Endodermal cell (in vitro differentiated cells): ENCODE measurements around the gene POLR1E. TPM values are rescaled to one million over a fixed set of nuclear protein-coding genes. Genes with fewer than 3 reads are reported as not detected.

Source experiments
- DNase-seq: peaks from one replicate; pipeline ENCODE4 v3.0.0-alpha.2; 2017
- H3K27ac ChIP-seq: 2 replicates; pipeline ENCODE4 v1.5.1; 2013; ENCODE audit warnings: mild to moderate bottlenecking, low read depth, low read length, moderate library complexity
- H3K27me3 ChIP-seq: 2 replicates; pipeline ENCODE4 v1.6.1; 2013; ENCODE audit warnings: mild to moderate bottlenecking, low read length, moderate library complexity; ENCODE audit not compliant: insufficient read depth, control insufficient read depth, poor library complexity, severe bottlenecking
- H3K36me3 ChIP-seq: 2 replicates; pipeline ENCODE4 v1.7.0; 2013; ENCODE audit warnings: mild to moderate bottlenecking, low read length, moderate library complexity; ENCODE audit not compliant: control insufficient read depth, insufficient read depth
- H3K4me1 ChIP-seq: one replicate; pipeline ENCODE4 v1.7.0; 2013; ENCODE audit warnings: low read length; ENCODE audit not compliant: control insufficient read depth, insufficient read depth
- H3K4me3 ChIP-seq: 2 replicates; pipeline ENCODE4 v1.5.1; 2013; ENCODE audit warnings: mild to moderate bottlenecking, low read length, moderate library complexity
- H3K9ac ChIP-seq: 2 replicates; pipeline ENCODE4 v1.6.1; 2013; ENCODE audit warnings: mild to moderate bottlenecking, low read length, moderate library complexity; ENCODE audit not compliant: poor library complexity, severe bottlenecking; ENCODE audit errors: extremely low read depth
- H3K9me3 ChIP-seq: 2 replicates; pipeline ENCODE4 v1.6.1; 2013; ENCODE audit warnings: mild to moderate bottlenecking, low read length, moderate library complexity; ENCODE audit not compliant: control insufficient read depth
- H3K27ac Mint-ChIP-seq: 2 replicates; pipeline ENCODE4 v1.8.0; 2020; ENCODE audit warnings: mixed read lengths
- H3K27me3 Mint-ChIP-seq: 2 replicates; pipeline ENCODE4 v1.8.0; 2021; ENCODE audit warnings: mild to moderate bottlenecking, mixed read lengths; ENCODE audit not compliant: insufficient read depth
- H3K36me3 Mint-ChIP-seq: 2 replicates; pipeline ENCODE4 v1.8.0; 2020; ENCODE audit warnings: low read depth, mixed read lengths
- H3K4me1 Mint-ChIP-seq: 2 replicates; pipeline ENCODE4 v1.8.0; 2020; ENCODE audit warnings: mixed read lengths
- H3K4me3 Mint-ChIP-seq: 2 replicates; pipeline ENCODE4 v1.8.0; 2020; ENCODE audit warnings: mild to moderate bottlenecking, moderate library complexity, mixed read lengths
- H3K9me3 Mint-ChIP-seq: 2 replicates; pipeline ENCODE4 v1.8.0; 2020; ENCODE audit warnings: mild to moderate bottlenecking, mixed read lengths
- CTCF ChIP-seq: fragments of 200-600 bp; sonication (generic); conservative IDR thresholded peaks from 2 replicates; pipeline ENCODE4 v1.5.0; 2021; ENCODE audit warnings: antibody characterized with exemption, mild to moderate bottlenecking
- WGBS, 2 experiments: methylation state at CpG; one replicate each; pipeline versions ENCODE4 v1.1.5 to v1.1.7; 2013; ENCODE audit warnings: missing lambda C conversion rate in 2 of 2, mixed read lengths in 1 of 2; ENCODE audit not compliant: insufficient coverage in 1 of 2, insufficient read length in 1 of 2; 5-methylcytosine and 5-hydroxymethylcytosine counted together
- total RNA-seq, 2 donors: library from RNA; stranded (reverse); fragmentation: NEBNext Ultra II Directional in 1 of 2; extraction: Animal tissue kit (Norgen Biotek cat#: 25700) in 1 of 2; gene quantifications; 2 replicates in 1 of 2; 3 replicates in 1 of 2; pipeline ENCODE4 v1.2.1, GENCODE V29; 2021

POLR1E gene
- total RNA-seq, 2 donors from 2014 or later: 23.5 to 25.2 TPM

GRCh38 chr9:37497320-37497719, 11.6 kb downstream of the POLR1E start:
- TF ChIP-seq CTCF: no peak

DNA sequence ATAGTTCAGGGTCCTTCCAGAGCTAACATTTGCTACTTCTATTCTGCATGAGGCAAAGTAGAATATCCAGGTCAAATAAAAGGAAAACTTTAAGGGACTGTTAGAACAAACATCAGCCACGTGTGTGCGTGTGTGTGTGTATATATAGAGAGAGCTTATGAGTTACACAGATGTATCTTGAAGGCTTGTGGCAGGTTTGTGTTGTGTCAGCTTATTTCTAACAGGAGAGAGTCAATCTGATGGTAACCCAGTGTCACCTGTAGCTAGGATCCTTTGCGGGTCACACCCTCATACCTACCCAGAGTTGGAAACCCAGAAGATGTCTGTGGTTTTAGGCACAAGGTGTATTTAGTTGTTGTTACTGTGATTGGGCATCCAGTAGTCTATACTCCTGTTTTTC, 12.7 kb downstream of the POLR1E start:
- peaks cover 2% of the 10 kb centered on the region for H3K4me1 Mint-ChIP-seq
- DNase-seq: peak; percentile 2
- H3K9me3 ChIP-seq: no peaks in the 10 kb centered on the region
- no peaks in the 10 kb centered on the region for H3K27me3 Mint-ChIP-seq
- H3K27ac ChIP-seq: no peak overlapping the region
- no peaks in the 10 kb centered on the region for H3K4me1 ChIP-seq
- TF ChIP-seq CTCF: no peak
- no peak overlapping the region for H3K4me3 ChIP-seq
- no peak overlapping the region for H3K9ac ChIP-seq
- no peak overlapping the region for H3K4me3 Mint-ChIP-seq
- H3K27ac Mint-ChIP-seq: no peak overlapping the region
- H3K36me3 Mint-ChIP-seq: peaks cover 74% of the 10 kb centered on the region
- no peaks in the 10 kb centered on the region for H3K27me3 ChIP-seq
- no peaks in the 10 kb centered on the region for H3K9me3 Mint-ChIP-seq
- H3K36me3 ChIP-seq: peaks cover 88% of the 10 kb centered on the region
- WGBS, 2 experiments: 44 to 100% methylated on average over 2 to 3 of the region's 3 CpGs

More at GRCh38 chr9:37497320-37497719, 11.6 kb downstream of the POLR1E start:
- Histone ChIP-seq H3K9ac (no peak overlapping the region), H3K27ac (no peak overlapping the region), H3K36me3 (peaks cover 88% of the 10 kb centered on the region), H3K27me3 (no peaks in the 10 kb centered on the region), H3K4me3 (no peak overlapping the region), H3K4me1 (no peaks in the 10 kb centered on the region), H3K9me3 (no peaks in the 10 kb centered on the region)
- H3K27ac Mint-ChIP-seq: no peak overlapping the region
- H3K9me3 Mint-ChIP-seq: no peaks in the 10 kb centered on the region
- H3K4me1 Mint-ChIP-seq: peaks cover 2% of the 10 kb centered on the region
- peaks cover 71% of the 10 kb centered on the region for H3K36me3 Mint-ChIP-seq
- no peaks in the 10 kb centered on the region for H3K27me3 Mint-ChIP-seq
- 94 to 95% methylated on average over 3 of the region's 3 CpGs for WGBS, 2 experiments
- H3K4me3 Mint-ChIP-seq: no peak overlapping the region
- DNase-seq: peak; percentile 8

DNA sequence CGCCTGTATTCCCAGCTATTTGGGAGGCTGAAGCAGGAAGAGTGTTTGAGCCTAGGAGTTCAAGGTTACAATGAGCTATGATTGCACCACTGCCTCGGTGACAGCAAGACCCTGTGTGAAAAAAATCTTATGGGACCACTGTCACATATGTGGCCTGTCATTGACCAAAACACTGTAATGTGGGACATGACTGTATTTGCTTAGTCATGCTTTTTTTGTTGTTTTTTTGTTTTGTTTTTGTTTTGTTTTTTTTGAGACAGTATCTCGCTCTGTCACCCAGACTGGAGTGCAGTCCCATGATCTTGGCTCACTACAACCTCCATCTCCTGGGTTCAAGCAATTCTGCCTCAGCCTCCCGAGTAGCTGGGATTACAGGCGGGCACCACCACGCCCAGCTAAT, 13.5 kb downstream of the POLR1E start:
- no peak for TF ChIP-seq CTCF
- peaks cover 2% of the 10 kb centered on the region for H3K4me1 Mint-ChIP-seq
- H3K9me3 Mint-ChIP-seq: no peaks in the 10 kb centered on the region
- no peak overlapping the region for H3K4me3 Mint-ChIP-seq
- H3K36me3 Mint-ChIP-seq: peaks cover 77% of the 10 kb centered on the region
- Histone ChIP-seq H3K36me3 (peaks cover 88% of the 10 kb centered on the region), H3K4me1 (no peaks in the 10 kb centered on the region), H3K27me3 (no peaks in the 10 kb centered on the region), H3K9me3 (no peaks in the 10 kb centered on the region), H3K27ac (no peak overlapping the region), H3K4me3 (no peak overlapping the region), H3K9ac (no peak overlapping the region)
- DNase-seq: no peak
- WGBS, 2 experiments: 74 to 91% methylated on average over 2 to 6 of the region's 6 CpGs
- peak overlapping the region; percentile 55 for H3K27ac Mint-ChIP-seq
- H3K27me3 Mint-ChIP-seq: no peaks in the 10 kb centered on the region
